DMS53 (cell line): ENCODE measurements around the gene CACYBP.

Experiments used
- DNase-seq: peaks from one replicate; lab custom pipeline; 2025; lab: John Stamatoyannopoulos, UW

The CACYBP gene, protein sequence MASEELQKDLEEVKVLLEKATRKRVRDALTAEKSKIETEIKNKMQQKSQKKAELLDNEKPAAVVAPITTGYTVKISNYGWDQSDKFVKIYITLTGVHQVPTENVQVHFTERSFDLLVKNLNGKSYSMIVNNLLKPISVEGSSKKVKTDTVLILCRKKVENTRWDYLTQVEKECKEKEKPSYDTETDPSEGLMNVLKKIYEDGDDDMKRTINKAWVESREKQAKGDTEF

DNA sequence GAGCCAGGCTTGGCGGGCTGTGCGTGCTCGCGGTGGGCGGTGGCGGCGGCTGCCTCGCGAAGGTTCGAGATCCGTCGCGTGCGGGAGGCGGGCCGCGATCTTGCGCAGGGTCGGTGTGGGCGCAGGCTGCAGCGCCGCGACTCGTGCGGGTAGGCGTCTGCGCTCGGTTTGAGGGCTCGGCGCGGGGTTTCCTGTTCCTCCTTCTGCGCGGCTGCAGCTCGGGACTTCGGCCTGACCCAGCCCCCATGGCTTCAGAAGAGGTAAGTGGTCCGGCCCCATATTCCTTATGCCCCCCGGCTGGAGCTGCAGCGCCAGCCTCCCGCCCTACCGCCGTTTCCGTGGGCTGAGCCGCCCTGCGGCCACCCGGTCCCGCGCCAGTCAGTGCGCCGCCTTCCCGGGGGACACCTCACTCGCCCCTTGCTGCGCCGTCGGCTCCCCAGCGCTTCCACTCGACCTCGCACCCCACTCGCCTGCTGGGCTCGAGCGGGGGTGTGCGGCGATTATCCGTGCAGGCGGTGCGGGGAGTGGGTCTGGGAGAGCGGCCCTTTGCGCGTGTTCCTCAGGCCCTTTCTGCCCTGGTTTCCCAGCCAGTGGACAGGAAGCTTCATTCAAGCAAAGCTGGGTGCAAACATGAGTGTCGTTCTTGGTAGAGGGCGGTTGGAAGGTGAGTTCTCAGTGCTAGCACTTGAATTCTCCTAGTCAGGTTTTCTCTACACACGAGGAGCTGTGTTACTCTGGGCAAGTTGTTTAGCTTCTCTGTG is at the start of gene CACYBP:
Gene CACYBP, plus strand, starts transcription at position 12 of the 761 bp plus-strand sequence. Its CDS starts 234 bp downstream, at position 246.
- peak; percentile 72 for DNase-seq

DNA sequence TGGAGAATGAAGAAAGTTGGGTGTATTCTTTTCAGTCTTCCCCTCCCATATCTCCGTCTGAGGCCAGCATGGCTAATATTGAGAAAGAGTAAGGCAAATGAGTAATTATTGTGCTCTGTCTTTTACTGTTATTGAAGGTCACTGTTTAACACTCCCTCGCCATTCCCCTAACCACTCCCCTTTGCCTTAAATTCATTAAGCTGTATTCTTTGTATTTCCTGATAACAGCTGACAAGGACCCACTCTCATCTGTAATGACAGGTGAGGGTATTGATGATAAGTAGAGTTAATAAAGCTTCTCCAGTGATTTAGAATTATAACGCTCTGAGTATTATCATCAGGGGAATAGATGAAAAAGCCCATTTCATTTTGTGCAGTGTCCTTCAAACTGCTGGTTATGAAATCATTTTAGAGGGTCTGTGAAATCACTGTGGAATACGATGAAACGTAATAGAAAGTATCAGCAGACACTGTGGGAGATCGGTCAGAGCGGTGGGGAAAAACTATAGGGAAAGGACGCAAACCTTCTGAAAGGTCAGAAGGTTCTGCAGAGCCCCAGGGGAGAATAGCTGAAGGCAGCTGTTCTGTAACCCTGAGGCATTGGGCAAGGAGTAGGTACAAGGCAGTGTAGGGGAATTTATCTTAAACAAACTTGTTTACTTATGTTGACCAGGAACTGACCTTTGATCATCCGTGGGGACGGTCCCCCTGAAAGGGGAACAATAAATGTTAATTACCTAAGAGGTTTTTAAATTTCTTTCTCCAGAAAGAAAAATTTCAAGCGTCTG is 46.3 kb upstream of the CACYBP start:
- DNase-seq: peak; percentile 85

DNA sequence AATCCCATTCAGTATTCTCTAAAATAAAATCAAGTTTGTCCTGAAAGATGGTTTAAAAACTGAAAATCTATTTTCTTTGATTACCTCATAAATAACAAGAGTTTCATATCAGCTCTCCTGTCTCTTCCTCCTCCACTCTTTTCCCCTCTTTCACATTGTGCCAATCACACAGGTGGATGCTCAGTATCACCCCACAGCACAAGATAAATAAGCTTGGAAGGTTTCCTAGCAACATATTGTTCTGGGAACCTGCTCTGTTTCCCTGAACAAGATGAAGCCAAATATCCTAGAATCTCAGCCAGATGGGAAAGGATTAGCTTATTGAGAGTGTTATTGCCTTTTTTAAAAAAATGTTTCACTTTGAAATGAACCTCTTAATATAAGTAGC is 45.7 kb upstream of the CACYBP start:
- DNase-seq: peak; percentile 98

DNA sequence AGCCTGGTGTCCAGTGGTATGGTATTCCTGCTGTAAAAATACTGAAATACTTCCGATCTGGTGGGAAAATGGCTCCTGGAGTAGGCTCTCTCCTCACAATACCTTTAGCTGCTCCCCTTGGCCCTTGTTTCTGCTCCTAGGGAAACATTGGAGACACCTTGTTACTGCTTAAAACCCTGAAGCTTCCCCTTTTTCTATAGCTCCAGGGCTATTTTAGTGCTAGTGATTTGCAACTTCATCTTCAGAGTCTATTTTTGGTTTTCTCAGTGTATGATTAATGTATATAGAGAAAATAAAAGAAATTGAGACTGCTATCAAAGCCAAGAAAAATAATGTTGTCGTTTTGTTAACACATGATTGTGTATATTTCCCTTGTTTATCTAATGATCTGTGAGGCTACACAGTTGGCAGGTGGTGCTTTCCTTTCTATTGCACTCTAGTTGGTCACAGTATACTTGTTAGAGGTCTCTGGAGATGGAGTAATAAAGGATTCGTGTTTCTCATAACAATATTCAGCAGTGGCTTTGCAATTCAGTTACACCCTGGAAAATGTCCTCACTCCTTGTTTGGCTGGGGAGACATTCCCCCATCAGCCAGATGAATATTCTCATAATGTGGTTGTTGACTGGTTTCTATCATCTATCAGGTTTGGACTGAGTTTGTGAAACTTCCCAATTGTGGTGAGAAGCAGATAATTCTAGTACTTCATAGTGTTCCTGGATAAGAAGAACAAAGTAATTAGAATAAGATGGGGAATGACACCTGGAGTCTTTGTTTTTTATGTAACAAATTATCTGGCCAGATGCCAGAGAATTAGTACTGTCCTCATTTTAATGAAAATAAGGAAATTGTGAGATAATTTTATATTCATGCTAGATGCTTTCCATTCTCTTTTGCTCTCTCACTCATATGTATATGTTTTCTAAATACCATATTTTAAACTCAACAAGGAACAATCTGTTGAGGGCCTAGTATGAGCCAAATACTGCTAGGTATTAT is 44.8 kb upstream of the CACYBP start:
- DNase-seq: peak; percentile 83

DNA sequence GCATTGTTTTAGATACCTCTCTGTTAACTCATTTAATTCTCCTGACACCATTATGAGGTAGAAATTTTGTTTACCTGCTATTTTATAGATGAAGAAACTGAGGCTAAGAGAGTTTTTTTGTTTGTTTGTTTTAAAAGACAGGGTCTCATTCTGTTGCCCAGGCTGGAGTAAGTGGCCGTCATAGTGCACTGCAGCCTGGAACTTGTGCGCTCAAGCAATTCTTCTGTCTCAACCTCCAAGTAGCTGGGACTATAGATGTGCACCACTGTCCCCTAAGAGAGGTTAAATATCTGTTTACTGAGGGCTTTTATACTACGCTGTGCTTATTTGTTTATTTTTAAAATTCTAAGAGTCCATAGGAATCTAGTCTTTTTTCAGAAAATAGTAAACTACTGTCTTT is 43.7 kb upstream of the CACYBP start:
- no peak for DNase-seq

DNA sequence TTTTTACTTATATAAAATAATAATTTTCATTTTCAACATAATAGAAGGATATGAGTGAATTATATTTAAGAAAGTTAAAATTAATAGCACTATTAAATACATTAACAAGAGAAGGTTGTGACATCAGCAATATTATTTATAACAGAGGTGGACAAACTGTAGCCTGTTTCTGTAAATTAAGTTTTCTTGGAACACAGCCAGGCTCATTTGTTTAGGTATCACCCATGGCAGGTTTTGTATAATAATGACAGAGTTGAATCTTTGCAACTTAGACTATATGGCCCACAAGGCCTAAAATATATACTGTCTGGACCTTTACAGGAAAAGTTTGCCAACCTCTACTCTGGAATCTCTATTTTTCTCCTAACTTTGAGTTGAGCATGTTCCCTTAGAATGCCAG is 42.8 kb upstream of the CACYBP start:
- no peak for DNase-seq

DNA sequence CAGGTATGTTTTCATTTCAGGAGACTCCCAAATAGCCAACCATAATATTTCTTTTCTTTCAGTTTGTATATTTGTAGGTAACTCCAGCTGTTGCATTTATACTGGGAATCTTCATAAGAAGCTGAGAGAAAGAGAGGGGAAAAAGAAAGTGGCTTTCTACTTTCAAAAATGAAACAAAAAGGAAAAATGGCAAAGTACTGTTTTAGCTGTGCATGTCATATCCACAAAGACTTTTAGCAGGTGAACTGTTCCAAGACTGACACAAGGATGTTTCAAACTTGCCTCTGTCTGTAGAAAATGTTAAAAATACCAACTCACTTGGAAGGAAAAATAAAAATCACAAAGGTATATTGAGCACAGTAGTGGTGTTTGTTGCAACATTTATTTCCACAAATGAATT is 41.9 kb upstream of the CACYBP start:
- no peak for DNase-seq

DNA sequence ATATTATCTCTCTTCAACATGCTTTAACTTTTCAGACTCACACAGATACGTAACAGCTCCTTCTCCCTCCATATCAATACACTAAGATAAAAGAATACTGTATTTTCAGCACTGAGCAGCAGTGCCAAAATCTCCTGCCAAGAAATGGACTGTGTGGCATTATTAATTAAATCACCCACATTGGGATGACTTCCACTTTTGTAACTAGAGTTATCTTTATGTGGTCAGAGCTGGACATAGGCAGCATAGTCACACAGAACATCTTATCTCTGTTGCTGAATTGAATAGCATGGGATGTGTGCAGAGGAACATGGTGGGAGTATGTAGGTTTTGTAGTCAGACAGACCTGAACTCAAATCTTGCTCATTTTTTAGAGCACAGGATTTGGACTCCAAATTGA is 41.4 kb upstream of the CACYBP start:
- no peak for DNase-seq

DNA sequence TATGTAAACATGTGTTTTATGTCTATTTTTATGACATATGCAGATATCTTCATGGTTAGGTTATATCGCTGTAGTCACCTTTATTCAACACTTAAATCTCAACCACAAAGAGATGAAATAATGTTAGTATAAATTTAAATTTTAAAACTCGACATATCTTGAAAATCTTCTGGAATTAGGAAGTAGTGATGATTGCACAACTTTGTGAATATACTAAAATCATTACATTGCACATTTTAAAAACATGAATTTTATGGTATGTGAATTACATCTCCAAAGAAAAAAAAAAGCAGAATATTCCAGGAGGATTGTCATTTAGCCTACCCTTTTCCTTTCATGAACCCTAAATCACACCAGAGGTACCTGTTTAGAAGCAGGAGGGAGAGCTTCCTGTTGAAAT is 39.4 kb upstream of the CACYBP start:
- no peak for DNase-seq

DNA sequence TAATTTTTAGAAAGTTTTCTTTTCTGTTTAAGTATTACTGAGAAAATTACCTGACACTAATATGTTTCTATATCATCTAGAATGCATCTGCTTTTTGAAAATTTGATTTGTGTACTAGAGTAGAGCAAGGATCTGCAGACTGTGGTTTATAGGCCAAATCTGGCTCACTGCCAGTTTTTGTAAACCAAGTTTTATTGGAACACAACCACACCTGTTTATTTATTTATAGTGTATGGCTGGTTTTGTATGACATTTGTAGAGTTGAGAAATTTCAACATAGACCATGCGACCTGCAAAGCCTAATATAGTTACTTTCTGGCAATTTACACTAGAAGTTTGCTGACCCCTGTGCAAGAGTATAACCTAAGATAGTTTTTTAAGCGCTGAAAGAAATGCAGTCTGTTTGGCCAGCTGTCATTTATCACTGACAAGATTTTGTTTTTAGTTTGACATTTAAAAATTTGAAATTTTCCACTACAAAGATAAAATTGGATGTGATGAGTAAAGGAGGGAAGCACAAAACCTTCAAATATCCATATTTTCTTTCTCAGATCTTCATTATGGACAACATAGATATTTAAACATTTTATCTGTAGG is 36.1 kb upstream of the CACYBP start:
- peak; percentile 16 for DNase-seq

DNA sequence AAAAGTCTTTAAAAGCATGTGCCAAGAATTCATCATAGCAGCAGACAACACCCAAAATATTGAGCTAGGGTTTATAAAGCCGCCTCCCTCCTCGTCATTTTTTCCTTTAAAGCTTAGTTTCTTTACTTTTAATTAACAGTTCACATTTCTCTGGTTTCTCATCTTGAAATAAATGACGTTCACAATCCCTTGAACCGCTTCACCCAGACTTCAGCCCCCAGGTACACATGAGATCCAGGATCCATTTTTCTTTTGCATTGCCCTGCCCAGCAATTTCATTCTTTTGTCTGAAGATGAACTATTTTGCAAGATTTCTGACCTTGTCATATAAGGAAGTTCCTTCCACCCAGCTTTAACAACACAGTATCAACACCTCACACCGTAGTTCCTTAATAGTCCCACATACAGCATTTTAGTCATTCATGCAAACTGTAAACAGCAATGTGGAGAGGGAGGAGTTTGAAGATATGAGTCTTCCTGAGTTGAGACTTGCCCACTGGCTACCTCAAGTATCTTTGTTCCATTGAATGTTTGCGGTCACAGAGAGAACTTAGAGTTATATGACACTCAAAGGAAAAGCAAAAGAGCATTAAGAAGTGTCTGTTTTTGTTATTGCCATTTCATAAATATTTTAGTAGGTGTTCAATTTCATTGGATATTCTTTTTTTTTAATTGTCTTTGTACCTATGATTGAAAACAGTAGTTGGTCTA is 35.3 kb upstream of the CACYBP start:
- peak; percentile 10 for DNase-seq

DNA sequence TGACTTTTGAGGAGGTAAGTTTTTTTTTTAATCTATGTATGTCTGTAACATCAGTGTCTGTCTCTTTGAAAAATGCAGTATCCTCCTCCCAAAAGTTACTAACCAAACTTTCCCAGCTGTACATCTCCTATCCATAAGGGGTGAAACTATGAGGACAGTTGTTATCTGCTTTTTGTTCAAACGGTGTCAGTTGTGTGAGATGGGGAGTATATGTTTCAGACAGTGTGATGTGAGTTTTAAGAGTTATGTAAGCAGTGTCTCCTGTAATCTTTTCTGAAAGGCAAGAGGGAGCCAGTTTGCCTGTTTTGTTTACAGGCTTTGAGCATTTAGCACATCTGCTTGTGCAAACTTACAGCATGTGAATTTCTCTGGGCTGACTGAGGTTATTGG is 34.8 kb upstream of the CACYBP start:
- DNase-seq: no peak

DNA sequence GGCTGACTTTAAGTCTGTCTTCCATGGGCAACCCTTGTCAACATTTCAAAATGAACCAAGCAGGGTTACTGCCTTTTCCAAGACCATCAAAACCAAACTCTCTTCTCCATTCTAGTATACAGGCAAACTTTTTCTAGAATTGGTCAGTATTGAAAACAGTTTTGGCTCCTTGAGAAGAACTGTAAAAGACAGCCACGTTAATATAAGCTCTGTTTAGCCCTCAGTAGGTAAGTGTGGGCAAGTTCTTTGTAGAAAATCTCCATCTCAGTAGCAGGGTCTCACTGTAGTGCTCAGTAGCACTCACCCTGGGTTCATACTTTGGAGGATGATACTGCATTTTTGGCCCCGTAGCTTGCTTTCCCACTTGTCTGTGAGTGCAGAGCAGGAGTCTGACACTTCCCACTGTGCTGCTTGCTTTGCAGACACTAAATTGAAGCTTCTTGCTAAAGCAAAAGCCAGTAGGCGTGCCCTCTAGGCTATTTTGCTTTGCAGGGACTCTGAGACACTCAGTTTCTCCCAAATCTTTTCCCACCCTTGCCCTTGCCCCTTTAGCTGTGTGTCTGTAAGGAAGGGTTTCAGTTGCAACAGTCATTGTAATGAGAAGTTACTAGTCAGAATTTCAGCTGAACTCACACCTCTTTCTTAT is 34.3 kb upstream of the CACYBP start:
- DNase-seq: peak; percentile 9

DNA sequence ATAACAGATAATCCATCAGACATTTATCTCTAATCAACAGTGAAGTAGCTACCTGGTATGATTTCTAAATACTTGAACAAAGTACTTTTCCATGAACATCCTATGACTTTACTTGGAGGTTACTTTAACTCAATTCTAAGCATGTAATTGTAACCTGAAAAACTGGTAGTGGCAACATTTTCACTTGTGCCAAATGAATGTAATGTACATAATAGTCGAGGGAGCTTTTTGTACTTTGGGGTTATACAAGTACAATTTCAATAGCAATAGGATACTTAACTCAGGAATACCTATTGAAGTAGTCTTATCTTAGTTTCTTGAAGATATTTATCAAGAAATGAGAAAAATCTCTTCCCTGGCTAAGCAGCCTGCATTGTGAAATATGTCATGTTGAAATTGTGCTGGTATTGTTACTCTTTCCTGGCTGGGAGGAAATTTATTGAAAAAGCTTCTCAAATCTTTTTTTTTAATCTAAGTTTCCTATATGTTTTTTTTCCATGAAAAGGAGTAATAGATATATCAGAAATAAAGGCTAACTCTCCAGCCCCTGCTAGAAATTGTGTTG is 33.7 kb upstream of the CACYBP start:
- peak; percentile 31 for DNase-seq

DNA sequence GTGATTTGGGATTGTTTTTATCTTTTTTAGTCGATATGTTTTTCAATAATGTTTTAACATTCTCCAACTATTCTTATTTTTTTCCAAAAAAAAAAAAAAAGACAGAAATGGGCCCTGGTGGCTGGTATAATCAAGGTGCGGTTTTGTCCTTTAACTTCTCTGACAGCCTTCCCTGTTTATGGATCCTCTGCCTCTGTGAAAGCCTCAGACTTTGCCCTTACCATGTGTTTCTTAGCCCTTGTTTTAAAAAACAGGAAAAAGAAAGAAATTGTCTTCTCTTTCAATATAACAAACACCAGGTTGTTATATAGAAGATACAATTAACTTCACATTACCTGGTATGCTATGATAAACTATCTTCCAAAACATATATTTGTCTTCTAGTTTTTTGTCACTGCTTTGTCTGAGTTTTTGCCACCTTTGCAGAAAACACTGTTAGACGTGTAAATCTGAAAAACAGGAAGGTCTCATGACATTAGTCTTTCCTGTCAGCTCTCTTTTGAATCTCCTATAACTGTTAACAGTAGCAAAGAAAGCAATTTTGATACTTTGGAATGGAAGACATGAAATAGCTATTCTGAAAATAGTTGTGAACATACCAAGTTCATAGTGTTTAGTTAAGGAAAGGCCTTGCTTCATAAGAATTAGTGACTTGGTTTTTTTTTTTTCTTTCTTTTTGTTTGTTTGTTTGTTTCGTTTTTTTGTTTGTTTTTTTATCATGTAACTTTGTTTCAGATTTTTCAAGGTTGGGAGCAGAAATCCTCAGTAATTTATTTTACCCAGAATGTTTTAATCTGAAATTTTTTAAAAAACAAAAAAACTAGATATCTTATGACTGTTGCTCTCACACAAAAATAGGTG is 31.7 kb upstream of the CACYBP start:
- DNase-seq: no peak

DNA sequence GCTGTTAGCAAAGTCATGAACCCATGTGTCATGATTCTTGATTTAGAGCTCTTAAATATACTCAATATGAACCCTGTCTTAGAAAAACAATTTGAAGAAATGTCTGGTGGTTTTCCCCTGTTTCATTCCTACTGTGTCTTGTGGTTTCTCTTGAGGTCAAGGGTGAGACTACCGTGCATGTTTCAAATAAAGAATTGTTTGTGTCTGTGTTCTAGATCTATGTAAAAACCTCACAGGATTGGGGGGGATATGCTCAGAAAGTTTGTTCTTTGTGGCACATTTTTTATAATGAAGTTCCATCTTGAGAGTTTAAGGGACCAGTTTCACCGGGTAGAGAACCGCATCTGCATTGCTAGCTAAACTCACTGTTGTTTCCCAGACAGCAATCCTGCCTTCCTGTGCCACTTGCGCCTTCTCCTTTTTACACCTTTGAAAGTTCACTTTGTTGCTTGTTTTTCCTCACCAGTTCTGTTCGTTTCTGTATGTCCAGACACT is 30.9 kb upstream of the CACYBP start:
- no peak for DNase-seq

DNA sequence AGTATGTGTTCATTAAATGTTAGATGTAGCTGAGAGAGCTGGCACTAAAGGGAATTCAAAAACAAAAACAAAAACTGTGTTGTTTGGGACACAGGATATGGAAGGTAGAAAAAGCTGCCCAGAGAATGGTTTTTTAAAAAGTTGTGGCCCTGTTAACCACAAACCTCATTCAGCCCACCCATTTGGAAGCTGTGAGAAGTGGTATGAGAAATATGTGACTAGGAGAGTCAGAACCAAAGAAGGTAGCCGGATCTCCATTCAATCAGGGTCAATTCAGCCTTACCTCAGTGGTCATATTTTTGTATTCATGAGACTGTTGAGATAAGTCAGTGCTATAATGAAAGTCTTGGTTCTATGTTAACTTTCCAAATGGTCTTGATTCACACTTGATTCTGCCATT is 29.8 kb upstream of the CACYBP start:
- DNase-seq: no peak

DNA sequence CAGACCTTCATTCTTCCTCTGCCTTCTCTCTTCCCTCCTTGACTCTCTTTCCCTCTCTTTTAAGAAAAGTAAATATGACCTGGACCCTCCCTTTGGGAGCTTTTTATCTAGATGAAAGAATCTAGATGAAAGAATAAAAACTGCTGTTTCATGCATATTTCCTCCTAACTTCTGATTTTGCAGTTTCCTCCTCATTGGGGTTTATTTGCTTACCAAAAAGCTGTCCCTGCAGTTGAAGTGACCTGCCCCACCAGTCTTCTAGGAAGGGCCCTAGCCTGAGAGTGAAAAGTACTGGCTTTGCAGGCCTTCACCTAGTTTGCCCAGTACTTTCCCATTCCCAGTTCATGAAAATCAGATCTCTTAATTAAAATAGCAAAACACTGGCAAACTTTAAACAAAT is 28.3 kb upstream of the CACYBP start:
- no peak for DNase-seq

DNA sequence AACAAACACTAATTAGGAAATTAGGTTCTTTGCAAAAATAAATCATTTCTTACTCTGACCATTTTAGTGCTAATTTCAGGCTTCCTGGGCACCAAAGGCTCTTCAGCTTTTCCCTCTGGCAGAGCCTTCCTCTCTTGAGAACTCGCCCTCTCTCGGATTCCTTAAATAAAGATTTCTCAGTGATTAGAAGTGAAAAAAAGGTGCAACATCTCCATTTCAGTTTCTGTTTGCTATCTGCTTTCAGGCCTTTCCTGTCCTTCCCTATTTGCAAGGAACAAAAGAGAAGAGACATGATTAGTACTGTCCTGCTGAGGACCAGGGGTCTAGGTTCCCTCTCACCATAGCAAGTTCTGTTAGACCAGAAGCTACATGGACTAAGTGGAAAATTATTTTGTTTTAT is 27.8 kb upstream of the CACYBP start:
- DNase-seq: no peak
